Erythroblast (primary cell): Measurements from ENCODE around the gene GNAO1.

Experiments used
- GATA1 ChIP-seq: IDR thresholded peaks from 2 replicates; pipeline ENCODE4 v1.6.1; 2011; ENCODE audit warnings: low read depth, mild to moderate bottlenecking, control low read depth, low read length, moderate library complexity
- POLR2A ChIP-seq: IDR thresholded peaks from 2 replicates; pipeline ENCODE4 v1.6.1; 2011; ENCODE audit warnings: mild to moderate bottlenecking, low read length

DNA sequence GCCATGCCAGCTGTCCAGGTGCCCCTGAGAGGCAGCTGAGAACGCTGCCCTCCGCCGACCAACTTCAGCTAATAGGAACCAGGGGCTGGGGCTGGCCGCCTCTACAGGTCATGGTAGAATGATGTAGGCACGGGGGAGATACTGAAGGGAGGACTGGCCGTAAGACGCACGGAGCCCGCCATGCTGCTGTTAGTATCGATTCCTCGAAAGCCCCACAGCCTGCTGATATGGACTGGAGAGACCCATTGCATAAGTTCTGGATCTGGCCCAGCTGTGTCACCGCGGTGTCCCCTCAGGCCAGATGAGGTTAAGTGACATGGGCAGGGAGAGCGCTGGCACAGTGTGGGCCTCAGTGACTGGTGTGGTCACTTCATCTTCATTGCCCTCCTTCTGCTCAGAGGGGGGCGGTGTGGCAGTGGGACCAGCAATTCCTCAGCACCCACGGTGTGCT is 158.4 kb downstream of the GNAO1 start:
- no peak for TF ChIP-seq POLR2A
- no peak for TF ChIP-seq GATA1
